D721Med (cell line): ENCODE results near the gene CBLB.

Experiments
- DNase-seq: peaks from one replicate; pipeline ENCODE4 v3.0.0; 2011; ENCODE audit warnings: low spot score; ENCODE audit not compliant: insufficient read length
- FAIRE-seq: peaks from 2 replicates; lab custom pipeline; 2011; peaks lifted over from hg19 to GRCh38; lab: Jason Lieb, UNC
- TF ChIP-seq, protein P1 (sequence below): IDR thresholded peaks from 2 replicates; pipeline ENCODE4 v1.5.1; 2012; ENCODE audit warnings: mild to moderate bottlenecking, control low read depth; ENCODE audit not compliant: insufficient read depth; ENCODE audit errors: missing control alignments

CBLB gene

GRCh38 chr3:105847865-105848264, 20.9 kb downstream of the CBLB start:
- TF ChIP-seq, protein P1, sequence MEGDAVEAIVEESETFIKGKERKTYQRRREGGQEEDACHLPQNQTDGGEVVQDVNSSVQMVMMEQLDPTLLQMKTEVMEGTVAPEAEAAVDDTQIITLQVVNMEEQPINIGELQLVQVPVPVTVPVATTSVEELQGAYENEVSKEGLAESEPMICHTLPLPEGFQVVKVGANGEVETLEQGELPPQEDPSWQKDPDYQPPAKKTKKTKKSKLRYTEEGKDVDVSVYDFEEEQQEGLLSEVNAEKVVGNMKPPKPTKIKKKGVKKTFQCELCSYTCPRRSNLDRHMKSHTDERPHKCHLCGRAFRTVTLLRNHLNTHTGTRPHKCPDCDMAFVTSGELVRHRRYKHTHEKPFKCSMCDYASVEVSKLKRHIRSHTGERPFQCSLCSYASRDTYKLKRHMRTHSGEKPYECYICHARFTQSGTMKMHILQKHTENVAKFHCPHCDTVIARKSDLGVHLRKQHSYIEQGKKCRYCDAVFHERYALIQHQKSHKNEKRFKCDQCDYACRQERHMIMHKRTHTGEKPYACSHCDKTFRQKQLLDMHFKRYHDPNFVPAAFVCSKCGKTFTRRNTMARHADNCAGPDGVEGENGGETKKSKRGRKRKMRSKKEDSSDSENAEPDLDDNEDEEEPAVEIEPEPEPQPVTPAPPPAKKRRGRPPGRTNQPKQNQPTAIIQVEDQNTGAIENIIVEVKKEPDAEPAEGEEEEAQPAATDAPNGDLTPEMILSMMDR = no peak
- FAIRE-seq = no peak
- DNase-seq = no peak

DNA sequence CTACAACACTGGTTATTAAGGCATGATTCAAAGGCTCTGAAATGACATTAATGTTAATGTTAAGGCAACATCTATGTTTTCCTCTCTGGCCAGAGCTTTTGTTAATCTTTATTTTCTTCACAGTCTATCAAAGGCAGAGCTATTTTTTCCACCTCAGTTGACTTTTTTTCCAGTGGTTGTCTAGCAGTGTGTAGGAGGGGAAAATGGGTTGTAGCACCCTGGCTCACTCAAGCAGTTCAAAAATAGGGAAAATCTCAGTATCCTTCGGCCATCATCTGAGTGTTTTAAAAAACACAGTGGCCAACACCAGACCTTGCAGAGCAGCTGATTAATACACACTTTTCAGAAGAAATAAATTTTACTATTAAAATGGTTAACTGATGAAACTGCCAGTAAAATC, 21.4 kb downstream of the CBLB start:
- TF ChIP-seq, protein P1 = no peak
- FAIRE-seq (no peak), DNase-seq (no peak)

DNA sequence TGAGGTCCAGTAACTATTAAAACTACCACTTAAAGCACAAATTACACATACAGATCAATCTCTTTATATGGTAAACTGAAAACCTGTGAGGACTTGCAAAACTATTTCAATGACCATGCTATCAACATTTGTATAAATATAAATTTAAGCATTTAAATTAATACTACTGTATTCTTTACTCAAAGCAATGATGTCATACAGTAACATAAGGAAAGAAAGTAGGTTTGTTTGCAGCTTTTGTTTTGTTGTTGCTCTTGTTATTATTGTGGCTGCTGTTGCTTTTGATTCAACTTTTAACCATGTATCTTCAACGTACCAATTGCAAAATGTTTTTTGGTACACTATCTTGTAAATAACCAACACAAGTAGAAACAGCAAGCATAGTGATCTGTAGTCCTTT, 22.0 kb downstream of the CBLB start:
- DNase-seq (no peak), FAIRE-seq (no peak)
- TF ChIP-seq, protein P1 = no peak

- TF ChIP-seq, protein P1 = no peak
- no peak for FAIRE-seq
These were observed 23.3 kb downstream of the CBLB start for GRCh38 chr3:105845488-105845887.

DNA sequence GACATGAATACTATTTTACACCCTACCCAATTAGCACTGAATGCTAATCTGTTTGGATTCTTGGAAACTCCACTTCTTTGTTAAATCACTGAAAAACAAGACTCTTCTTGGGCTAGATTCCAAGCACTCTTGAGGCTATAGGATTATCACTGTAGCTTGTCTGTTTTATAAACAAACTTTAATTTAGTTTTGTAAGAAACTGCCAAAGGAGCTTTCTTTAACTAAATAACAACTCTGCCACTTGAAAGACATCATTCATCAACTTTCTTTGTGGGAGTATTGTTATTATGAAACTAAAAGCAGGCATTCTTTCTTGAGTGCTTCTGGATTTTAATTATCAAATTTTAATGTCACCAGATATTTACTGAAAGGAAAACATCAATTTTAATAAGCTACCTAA, 24.1 kb downstream of the CBLB start:
- no peak for DNase-seq
- no peak for FAIRE-seq
- TF ChIP-seq, protein P1 = no peak

More at GRCh38 chr3:105845488-105845887, 23.3 kb downstream of the CBLB start:
- DNase-seq = no peak

GRCh38 chr3:105843994-105844393, 24.8 kb downstream of the CBLB start:
- DNase-seq (no peak), FAIRE-seq (no peak)
- TF ChIP-seq, protein P1 = no peak

DNA sequence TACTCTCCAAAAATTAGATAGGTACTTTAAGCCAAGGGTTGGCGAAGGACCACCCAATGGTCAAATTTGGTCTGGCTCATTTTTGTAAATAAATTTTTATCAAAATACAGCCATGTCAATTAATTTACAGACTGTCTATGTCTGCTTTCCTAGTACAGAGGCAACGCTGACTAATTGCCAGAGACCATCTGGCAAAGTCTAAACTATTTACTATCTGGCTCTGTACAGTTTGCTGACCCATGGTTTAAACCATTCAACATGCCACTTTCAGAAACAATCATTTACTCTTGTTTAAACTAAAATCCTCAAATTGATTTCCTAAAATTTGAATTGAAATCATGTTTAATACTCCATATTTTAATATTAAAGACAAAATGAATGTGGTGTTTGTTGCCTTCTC, 25.9 kb downstream of the CBLB start:
- no peak for FAIRE-seq
- DNase-seq = no peak
- TF ChIP-seq, protein P1 = no peak
